GM19328 (cell line): ENCODE results near the gene C2CD3.

Source experiments
- ATAC-seq: cut with Tn5 transposase; IDR thresholded peaks from one replicate; pipeline ENCODE4 v1.9.1; 2021; ENCODE audit warnings: mild to moderate bottlenecking, moderate library complexity; ENCODE audit not compliant: unreplicated experiment

Gene C2CD3

DNA sequence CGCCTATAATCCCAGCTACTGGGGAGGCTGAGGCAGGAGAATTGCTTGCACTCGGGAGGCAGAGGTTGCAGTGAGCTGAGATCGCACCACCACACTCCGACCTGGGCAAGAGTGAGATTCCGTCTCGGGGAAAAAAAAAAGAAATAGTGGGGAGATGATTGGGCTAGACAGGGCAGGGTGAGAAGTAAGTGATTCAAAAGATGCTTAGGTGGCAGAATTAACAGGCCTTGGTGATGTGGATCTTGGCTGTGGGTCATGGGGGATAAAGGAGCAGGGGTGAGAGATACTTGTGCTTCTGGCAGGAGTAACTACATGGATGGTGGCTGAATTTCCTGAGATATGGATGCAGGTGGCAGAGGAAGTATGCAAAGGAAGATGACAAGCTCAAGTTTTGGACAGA, 148.8 kb downstream of the C2CD3 start:
- ATAC-seq: no peak

DNA sequence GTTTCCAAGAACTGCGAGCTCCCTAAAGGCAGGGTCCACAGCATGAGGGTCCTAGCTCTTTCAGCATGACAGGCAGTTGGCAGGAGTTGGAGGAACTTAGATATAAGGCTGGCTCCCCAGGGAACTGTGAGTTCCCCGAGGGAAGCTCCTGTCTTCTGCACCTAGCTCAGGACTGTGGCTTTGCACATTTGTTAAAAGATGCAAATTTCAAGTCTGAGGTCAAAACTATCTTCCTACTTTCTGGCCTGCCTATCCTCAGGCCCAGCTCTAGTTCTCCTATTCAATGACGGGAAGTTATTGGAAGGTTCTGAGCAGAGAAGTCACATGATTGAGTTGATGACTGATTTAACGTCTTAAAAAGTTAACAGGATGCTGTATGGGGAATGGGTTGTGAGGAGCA, 150.3 kb downstream of the C2CD3 start:
- no peak for ATAC-seq

DNA sequence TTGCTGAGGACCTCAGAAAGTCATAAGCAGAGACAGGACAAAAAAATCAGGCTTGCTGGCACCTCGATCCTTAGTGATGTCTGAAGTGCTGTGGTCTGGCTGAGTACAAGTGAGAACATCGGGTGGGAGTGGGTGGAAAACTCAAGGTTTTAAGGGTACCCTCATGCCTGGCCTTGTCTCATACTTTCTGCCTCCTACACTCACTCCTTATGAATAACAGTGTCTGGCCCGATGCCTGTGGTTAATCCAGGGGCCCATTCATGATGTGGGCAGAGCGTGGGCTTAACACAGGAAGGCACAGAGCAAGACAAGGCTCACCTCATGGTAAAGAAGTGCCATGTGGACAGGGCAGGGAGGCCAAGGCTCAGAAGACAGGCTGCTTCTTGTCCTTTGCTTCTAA, 150.9 kb downstream of the C2CD3 start:
- no peak for ATAC-seq

- no peak for ATAC-seq
These were observed 151.6 kb downstream of the C2CD3 start for GRCh38 chr11:74019104-74019738.

- no peak for ATAC-seq
These were observed 152.3 kb downstream of the C2CD3 start for GRCh38 chr11:74018331-74019005.

- ATAC-seq: no peak
These were observed 153.2 kb downstream of the C2CD3 start for GRCh38 chr11:74017631-74018030.

DNA sequence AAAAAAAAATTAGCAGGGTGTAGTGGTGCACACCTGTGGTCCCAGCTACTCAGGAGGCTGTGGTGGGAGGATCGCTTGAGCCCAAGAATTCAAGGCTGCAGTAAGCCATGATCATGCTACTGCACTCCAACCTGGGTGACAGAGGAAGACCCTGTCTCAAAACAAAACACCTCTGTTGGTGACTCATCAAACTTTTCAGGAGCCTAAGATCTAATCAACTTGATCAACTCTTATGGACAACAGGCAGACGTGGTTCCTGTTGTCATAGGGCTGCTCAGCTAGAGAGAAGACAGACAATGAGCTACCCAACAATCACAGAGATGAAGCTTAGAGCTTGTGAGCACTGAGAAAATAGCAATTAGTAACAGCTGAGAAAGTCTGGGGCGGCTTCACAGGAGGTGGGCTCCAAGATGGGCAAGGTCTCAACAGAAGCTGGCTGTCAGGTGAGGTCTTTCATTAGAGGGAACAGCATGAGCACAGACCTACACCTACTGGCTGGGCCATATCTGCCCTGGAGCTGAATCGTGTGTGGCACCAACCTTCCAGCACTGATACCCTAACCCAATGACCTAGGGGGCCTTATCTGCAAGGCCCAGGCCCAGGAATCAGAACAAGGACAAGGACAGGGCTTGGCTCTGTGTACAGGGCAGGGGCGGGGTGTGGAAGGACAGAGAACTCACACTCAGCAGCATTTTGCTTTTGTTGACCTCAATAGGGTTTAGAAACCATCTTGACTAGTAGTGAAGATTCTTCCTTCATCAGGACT, 154.7 kb downstream of the C2CD3 start:
- ATAC-seq: no peak

GRCh38 chr11:74014880-74015279, 155.9 kb downstream of the C2CD3 start:
- no peak for ATAC-seq

- no peak for ATAC-seq
These were observed 157.7 kb downstream of the C2CD3 start for GRCh38 chr11:74013141-74013540.

- ATAC-seq: no peak
These were observed 158.6 kb downstream of the C2CD3 start for GRCh38 chr11:74012074-74012809.

DNA sequence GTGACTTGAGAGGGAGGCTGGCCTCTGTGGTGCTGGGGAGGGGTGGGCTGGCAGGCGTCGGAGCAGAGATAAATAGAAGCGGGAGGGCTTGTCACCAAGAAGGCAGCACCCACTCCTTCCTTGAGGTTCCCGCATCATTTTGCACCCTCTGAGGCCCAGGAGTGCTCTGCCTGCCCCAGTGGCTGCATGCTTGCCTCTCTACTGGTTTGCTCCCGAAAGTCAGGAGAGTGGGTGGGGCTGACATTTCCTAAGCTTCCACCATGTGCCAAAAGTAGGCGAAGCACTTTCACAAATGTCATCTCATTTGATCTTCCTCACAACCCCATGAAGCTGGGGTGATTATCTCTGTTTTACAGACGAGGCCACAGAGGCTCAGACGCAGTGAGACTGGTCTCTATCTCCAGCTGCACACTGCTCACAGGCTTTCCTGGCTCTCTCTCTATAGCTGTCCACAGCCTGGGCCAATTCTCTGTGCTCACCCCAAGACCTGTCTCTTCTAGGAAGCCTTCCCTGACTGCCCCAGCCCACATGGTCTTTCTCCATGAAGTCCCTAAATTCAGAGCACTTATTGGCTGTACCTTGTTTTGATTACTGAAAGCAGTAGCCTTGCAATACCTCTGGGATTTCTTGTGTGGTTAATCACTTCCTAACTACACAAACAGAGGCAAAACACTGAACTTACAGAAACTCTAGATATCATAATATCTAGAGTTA, 159.3 kb downstream of the C2CD3 start:
- no peak for ATAC-seq

GRCh38 chr11:74010306-74011300, 160.2 kb downstream of the C2CD3 start:
- ATAC-seq: no peak

GRCh38 chr11:74009675-74010305, 161.0 kb downstream of the C2CD3 start:
- ATAC-seq: no peak

GRCh38 chr11:74009230-74009547, 161.6 kb downstream of the C2CD3 start:
- no peak for ATAC-seq

DNA sequence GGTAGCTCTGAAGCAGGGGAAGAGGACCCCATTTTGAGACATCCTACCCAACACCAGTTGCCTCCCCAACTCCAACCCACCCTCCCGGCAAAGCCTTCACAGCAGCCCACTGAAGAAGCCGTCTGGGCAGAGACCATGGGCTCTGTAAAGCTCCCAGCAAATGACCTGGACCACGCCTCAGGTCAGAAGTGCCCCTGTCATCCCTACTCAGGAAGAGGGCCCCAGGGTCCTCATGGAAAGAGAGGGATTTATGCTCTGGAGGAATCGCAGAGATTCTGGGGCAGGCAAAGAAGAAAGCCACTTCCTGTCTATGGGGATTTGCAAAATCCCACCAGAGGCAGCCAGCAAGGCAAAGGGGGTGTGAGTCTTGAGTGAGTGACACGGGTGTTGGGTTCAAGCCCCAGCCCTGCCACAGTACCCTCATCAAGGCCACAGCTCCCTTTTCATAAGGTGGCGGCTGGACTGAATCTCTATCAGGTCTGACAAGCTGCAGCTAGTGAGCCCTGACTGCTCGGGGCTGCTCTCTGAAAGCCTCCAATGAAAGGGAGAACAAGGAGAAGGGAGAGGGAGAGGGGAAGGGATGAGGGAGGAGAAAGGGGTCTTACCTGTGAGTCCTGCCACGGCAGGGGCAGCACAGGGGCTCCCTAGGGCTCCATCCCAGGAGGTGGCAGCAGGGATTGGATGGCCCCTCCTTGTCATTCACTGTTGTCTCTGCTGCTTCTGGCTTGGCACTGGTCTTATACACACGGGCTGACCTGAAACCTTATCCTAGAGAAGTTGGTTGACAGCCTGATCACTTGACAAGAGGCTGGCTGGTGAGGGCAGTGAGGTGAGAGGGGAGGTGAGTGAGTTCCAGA, 162.2 kb downstream of the C2CD3 start, which contains the start of gene UCP3:
TSS of gene UCP3 (minus strand) at position 713 of the 857 bp plus-strand sequence. CDS start 2,043 bp downstream, outside the sequence.
- ATAC-seq: no peak

DNA sequence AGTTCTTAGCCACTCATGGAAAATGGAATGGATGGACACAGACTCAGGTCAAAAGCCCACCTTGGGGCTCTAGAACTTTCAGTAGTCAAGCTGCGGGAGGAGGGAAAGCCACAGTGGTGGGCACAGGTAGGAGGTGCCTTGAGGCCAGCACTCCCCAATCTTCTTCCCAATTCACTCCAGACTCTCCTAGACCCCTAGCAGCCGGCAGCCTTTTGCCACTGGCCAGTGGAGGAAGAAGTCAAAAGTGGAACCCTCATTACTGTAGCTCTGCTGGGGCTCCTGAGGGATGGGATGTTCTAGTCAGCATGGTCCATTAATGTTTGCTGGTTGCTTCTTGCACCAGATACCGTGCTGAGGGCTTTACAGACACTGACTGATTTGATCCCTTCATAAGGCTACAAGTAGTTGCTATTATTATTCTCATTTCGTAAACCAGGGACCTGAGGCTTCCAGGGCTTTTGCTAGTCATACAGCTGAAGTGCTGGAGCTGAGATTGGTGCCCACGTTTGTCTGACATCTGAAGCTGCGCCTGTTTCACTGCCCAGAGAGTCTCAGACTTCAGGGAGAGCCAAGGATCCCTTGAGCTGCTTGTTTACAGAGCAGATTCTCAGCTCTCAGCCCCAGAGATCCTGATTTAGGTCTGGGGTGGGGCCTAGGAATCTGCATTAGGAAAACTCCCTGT, 163.0 kb downstream of the C2CD3 start:
- no peak for ATAC-seq

DNA sequence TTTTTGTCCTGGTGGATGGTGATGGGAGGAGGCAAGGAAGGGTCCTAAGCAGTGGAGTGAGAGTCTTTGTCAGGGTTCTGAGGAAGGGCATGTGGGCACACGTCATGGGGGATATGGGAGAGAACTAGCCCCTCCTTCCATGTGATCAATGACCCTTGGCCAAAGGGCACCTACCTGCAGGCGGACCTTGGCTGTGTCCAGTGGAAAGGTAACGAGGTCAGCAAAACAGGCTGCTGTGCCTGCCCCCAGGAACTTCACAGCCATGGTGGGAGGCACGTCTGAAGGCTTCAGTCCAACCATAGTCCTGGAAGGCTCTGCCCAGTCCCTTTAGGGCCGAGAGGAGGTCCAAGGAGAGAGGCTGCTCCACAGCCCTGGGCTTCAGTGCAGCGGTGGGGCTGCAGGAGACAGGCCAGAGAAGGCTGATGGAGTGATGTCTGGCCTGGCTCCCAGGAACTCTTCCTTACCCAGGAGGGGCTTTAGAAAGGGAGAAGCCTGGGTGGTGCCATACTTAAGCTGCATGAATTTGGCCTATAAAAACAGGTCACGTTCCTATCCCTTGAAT, 164.0 kb downstream of the C2CD3 start:
- no peak for ATAC-seq
